Mucosa of rectum (tissue), 2 donors: ENCODE measurements around the gene CCL4.
"Not testable (repeated sequence)": the region's sequence is repeated elsewhere in the genome, so short reads cannot be mapped to it uniquely, and the experiment has no call there.

ENCODE experiments used
- H3K27ac ChIP-seq, 2 donors: one replicate each; pipeline ENCODE4 v1.7.0; 2013; ENCODE audit warnings: inconsistent platforms in 2 of 2, low read depth in 2 of 2, low read length in 2 of 2
- H3K27me3 ChIP-seq, 2 donors: one replicate each; pipeline ENCODE4 v1.7.0; 2013; ENCODE audit warnings: low read length in 2 of 2; ENCODE audit not compliant: control insufficient read depth in 2 of 2, insufficient read depth in 2 of 2
- H3K36me3 ChIP-seq, 2 donors: one replicate each; pipeline ENCODE4 v1.7.0; 2013; ENCODE audit warnings: low read length in 2 of 2; ENCODE audit not compliant: control insufficient read depth in 2 of 2, insufficient read depth in 2 of 2
- H3K4me1 ChIP-seq, 2 donors: one replicate each; pipeline ENCODE4 v1.7.0; 2013; ENCODE audit warnings: low read length in 2 of 2, mild to moderate bottlenecking in 1 of 2; ENCODE audit not compliant: control insufficient read depth in 2 of 2, insufficient read depth in 2 of 2
- H3K4me3 ChIP-seq, 2 donors: one replicate each; pipeline ENCODE4 v1.7.0; 2013; ENCODE audit warnings: low read length in 2 of 2
- H3K9ac ChIP-seq, 2 donors: one replicate each; pipeline ENCODE4 v1.7.0; 2013; ENCODE audit warnings: low read length in 2 of 2, low read depth in 1 of 2, mild to moderate bottlenecking in 1 of 2
- H3K9me3 ChIP-seq, 2 donors: one replicate each; pipeline ENCODE4 v1.7.0; 2013; ENCODE audit warnings: low read length in 2 of 2; ENCODE audit not compliant: control insufficient read depth in 2 of 2
- donor health status: healthy.
- donor health status: Normal muscosa, but diverticular disease.

The CCL4 gene

GRCh38 chr17:36070427-36070826, 33.2 kb upstream of the CCL4 start:
- no peak overlapping the region for H3K27ac ChIP-seq

GRCh38 chr17:36071751-36072150, 31.9 kb upstream of the CCL4 start:
- H3K9ac ChIP-seq = no peak overlapping the region
- H3K27ac ChIP-seq = no peak overlapping the region
- H3K4me1 ChIP-seq = peaks cover 0 to 3% of the 10 kb centered on the region in 2 donors
- no peaks in the 10 kb centered on the region for H3K9me3 ChIP-seq
- H3K27me3 ChIP-seq = no peaks in the 10 kb centered on the region
- no peak overlapping the region for H3K4me3 ChIP-seq
- no peaks in the 10 kb centered on the region for H3K36me3 ChIP-seq

More at GRCh38 chr17:36070427-36070826, 33.2 kb upstream of the CCL4 start:
- no peak overlapping the region for H3K4me3 ChIP-seq
- H3K36me3 ChIP-seq = no peaks in the 10 kb centered on the region
- H3K27me3 ChIP-seq = no peaks in the 10 kb centered on the region
- H3K9ac ChIP-seq = no peak overlapping the region
- no peaks in the 10 kb centered on the region for H3K9me3 ChIP-seq
- H3K4me1 ChIP-seq = peaks cover 0 to 3% of the 10 kb centered on the region in 2 donors

DNA sequence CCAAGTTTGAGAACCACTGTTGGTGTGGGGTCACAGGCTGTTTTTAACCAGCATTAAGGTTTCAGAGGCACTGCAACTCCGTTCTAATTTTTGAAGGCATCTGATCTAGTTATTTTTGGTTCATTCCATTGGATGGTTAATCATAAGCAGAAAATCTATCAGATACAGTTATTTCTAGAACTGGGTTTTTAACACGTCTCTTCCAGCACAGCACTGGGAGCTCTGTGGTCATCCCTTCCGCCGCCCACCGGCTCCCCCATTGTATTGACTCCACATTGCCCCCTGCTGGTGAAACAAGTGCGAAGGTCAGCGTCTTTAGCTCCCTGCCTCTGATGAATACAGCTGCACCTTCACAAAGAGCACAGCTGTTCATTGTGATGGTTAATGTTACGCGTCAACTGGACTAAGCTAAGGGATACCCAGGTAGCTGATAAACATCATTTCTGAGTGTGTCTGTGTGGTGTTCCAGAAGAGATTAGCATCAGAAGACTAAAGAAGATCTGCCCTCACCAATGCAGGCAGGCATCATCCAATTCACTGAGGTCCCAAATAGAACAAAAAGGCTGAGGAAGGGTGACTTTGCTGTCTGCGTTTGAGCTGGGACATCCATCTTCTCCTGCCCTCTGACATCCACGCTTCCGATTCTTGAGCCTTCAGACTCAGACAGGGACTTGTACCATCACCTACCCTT, 31.1 kb upstream of the CCL4 start:
- H3K4me3 ChIP-seq = no peak overlapping the region
- H3K9me3 ChIP-seq = no peaks in the 10 kb centered on the region
- no peak overlapping the region for H3K27ac ChIP-seq
- H3K36me3 ChIP-seq = no peaks in the 10 kb centered on the region
- H3K4me1 ChIP-seq = peaks cover 0 to 3% of the 10 kb centered on the region in 2 donors
- H3K9ac ChIP-seq = no peak overlapping the region
- H3K27me3 ChIP-seq = no peaks in the 10 kb centered on the region

DNA sequence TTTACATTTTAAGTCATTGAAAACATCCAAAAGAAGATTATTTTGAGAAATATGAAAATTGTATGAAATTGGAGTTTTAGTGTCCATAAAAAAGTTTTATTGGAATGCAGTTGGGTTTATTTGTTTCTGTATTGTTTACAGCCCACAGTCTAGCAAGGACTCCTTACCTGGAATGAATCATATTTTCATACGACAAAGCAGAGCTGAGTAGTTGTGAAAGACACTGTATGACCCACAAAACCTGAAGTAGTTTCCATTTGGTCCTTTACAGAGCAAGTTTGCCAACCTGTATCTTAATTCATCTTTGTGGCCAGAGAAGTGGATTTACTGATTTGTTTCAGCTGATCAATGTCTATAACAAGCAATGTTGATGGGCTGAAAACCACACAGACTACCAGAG, 29.3 kb upstream of the CCL4 start:
- no peak overlapping the region for H3K9ac ChIP-seq
- H3K27ac ChIP-seq = no peak overlapping the region
- H3K9me3 ChIP-seq = no peaks in the 10 kb centered on the region
- H3K36me3 ChIP-seq = no peaks in the 10 kb centered on the region
- H3K4me3 ChIP-seq = no peak overlapping the region
- no peaks in the 10 kb centered on the region for H3K27me3 ChIP-seq
- peaks cover 0 to 3% of the 10 kb centered on the region in 2 donors for H3K4me1 ChIP-seq

GRCh38 chr17:36081681-36082471, 21.8 kb upstream of the CCL4 start:
- H3K27me3 ChIP-seq, H3K4me3 ChIP-seq, H3K9ac ChIP-seq, H3K4me1 ChIP-seq, H3K9me3 ChIP-seq, H3K36me3 ChIP-seq: not testable (repeated sequence)
- peak overlapping the region; percentile 35 to 52 for H3K27ac ChIP-seq

DNA sequence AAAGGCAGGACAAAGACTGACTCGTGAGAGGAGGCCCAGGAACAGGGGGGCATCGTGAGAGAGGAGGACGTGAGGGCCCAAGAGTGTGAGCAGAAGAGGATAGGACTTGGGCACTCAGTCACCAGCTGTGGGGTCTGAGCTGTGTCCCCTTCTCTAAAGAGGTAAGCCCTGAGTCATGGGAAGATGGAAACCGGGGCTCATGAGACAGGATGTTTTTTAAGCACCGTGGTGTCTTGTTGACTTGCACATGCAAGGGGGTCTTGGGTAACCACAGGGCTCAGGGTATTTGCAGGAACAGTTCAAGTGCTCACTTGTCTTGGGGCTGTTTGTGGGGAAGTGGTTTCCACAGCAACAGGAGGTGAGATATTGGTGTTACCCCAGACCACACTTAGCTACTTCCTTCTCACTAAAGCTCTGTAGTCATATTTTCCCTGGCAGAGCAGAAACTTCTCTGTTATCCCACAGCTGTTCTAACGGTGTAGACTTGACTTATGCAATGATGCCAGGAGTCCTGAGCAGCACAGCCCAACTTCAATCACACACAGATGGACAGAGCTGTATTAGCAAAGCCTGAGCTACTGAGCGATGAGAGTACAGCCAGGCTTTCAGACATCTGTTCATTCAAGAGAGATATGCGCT, 21.0 kb upstream of the CCL4 start:
- H3K27ac ChIP-seq = peak overlapping the region; percentile 35 to 52
- H3K4me1 ChIP-seq, H3K36me3 ChIP-seq, H3K9me3 ChIP-seq, H3K9ac ChIP-seq, H3K4me3 ChIP-seq, H3K27me3 ChIP-seq: not testable (repeated sequence)

DNA sequence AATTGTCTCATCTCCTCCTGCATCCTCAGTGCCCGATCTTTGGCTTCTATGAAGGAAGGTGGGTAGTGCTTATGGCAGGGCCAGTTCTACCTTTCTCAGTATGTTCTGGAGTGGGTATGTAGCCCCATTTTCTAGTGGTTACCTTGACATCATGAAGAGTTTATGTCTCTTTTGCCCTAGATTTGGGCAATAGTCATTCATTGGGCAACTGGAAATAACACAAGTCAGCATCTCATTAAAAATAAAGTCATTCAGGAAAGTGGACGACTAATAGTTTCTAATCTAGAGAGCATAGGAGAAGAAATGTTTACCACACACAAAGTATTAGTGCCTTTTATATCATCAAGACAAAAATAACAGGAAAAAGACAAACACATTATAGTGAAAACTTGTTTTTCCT, 19.9 kb upstream of the CCL4 start:
- not testable (repeated sequence) for H3K9ac ChIP-seq, H3K4me3 ChIP-seq, H3K36me3 ChIP-seq, H3K27ac ChIP-seq, H3K27me3 ChIP-seq, H3K9me3 ChIP-seq, H3K4me1 ChIP-seq

- H3K27ac ChIP-seq = no peak overlapping the region
Measured at GRCh38 chr17:36085765-36086164, 17.9 kb upstream of the CCL4 start.

DNA sequence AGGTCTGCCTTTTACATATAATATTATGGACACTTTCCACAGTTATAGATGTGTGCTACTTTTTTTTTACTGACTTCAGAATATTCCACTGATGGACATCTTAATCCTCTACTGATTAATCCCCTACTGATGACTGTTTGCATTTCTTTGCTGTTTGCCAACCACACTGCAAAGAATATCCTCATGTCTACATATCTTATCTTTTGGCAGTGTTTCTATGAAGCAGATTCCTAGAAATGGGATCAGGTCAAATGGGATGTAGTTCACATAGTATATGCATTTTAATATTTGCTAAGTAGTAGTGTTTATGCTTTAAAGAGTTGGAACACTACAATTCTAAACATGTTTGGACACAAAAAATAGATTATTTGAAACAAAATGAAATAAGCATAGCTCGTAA, 16.8 kb upstream of the CCL4 start:
- Histone ChIP-seq H3K36me3 (no peaks in the 10 kb centered on the region), H3K27me3 (no peaks in the 10 kb centered on the region), H3K4me1 (no peaks in the 10 kb centered on the region), H3K4me3 (no peak overlapping the region), H3K9ac (no peak overlapping the region), H3K27ac (no peak overlapping the region), H3K9me3 (no peaks in the 10 kb centered on the region)

More at GRCh38 chr17:36085765-36086164, 17.9 kb upstream of the CCL4 start:
- Histone ChIP-seq H3K36me3 (no peaks in the 10 kb centered on the region), H3K27me3 (no peaks in the 10 kb centered on the region), H3K9me3 (no peaks in the 10 kb centered on the region), H3K4me1 (no peaks in the 10 kb centered on the region), H3K9ac (no peak overlapping the region), H3K4me3 (no peak overlapping the region)

- H3K9me3 ChIP-seq, H3K9ac ChIP-seq, H3K4me1 ChIP-seq, H3K36me3 ChIP-seq, H3K27me3 ChIP-seq, H3K27ac ChIP-seq, H3K4me3 ChIP-seq: not testable (repeated sequence)
Measured at GRCh38 chr17:36087471-36087870, 16.2 kb upstream of the CCL4 start.
